Measurements from ENCODE around the gene USP48. TPM values are rescaled to one million over a fixed set of nuclear protein-coding genes. Genes with fewer than 3 reads are reported as not detected.
"Not testable (repeated sequence)": the region's sequence is repeated elsewhere in the genome, so short reads cannot be mapped to it uniquely, and the experiment has no call there.

Gene USP48
- total RNA-seq, 3 donors from 2014 or later, result 56.0 to 86.9 (median 74.7) TPM

DNA sequence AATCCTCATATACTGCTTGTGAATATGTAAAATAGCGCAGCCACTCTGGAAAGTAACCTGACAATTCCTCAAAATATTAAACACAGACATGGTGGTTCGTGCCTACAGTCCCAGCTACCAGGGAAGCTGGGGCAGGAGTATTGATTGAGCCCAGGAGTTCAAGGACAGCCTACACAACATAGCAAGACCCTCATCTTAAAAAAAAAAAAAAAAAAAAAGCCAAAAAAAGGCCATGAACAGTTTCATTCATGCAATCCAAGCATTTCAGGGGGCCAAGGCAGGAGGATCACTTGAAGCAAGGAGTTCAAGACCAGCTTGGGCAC, 4.6 kb downstream of the USP48 start:
- intact Hi-C loops (cut with DNase I; ENCODE audit: low total_unique reads), result no loop called here

GRCh38 chr1:21776925-21777324, 6.0 kb downstream of the USP48 start:
- H3K27me3 ChIP-seq; H3K9me3 ChIP-seq; intact Hi-C loops (cut with DNase I; ENCODE audit: low total_unique reads); DNase-seq (ENCODE audit: low spot score in 2 of 2); H3K27ac ChIP-seq; H3K4me3 ChIP-seq; H3K4me1 ChIP-seq; H3K36me3 ChIP-seq: not testable (repeated sequence)

More for the DNA sequence above, 4.6 kb downstream of the USP48 start:
- TF ChIP-seq POLR2A (IDR thresholded peaks at IDR 0.05) (no peak), POLR2AphosphoS5 (IDR thresholded peaks at IDR 0.05) (no peak)
- TF ChIP-seq, protein P1, sequence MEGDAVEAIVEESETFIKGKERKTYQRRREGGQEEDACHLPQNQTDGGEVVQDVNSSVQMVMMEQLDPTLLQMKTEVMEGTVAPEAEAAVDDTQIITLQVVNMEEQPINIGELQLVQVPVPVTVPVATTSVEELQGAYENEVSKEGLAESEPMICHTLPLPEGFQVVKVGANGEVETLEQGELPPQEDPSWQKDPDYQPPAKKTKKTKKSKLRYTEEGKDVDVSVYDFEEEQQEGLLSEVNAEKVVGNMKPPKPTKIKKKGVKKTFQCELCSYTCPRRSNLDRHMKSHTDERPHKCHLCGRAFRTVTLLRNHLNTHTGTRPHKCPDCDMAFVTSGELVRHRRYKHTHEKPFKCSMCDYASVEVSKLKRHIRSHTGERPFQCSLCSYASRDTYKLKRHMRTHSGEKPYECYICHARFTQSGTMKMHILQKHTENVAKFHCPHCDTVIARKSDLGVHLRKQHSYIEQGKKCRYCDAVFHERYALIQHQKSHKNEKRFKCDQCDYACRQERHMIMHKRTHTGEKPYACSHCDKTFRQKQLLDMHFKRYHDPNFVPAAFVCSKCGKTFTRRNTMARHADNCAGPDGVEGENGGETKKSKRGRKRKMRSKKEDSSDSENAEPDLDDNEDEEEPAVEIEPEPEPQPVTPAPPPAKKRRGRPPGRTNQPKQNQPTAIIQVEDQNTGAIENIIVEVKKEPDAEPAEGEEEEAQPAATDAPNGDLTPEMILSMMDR (IDR thresholded peaks at IDR 0.05), result no peak
- Histone ChIP-seq H3K4me3 (no peak overlapping the region), H3K4me1 (no peaks in the 10 kb centered on the region), H3K36me3 (no peaks in the 10 kb centered on the region), H3K27ac (no peak overlapping the region), H3K27me3 (no peaks in the 10 kb centered on the region), H3K9me3 (no peaks in the 10 kb centered on the region)
- DNase-seq (ENCODE audit: low spot score in 2 of 2), result no peak

DNA sequence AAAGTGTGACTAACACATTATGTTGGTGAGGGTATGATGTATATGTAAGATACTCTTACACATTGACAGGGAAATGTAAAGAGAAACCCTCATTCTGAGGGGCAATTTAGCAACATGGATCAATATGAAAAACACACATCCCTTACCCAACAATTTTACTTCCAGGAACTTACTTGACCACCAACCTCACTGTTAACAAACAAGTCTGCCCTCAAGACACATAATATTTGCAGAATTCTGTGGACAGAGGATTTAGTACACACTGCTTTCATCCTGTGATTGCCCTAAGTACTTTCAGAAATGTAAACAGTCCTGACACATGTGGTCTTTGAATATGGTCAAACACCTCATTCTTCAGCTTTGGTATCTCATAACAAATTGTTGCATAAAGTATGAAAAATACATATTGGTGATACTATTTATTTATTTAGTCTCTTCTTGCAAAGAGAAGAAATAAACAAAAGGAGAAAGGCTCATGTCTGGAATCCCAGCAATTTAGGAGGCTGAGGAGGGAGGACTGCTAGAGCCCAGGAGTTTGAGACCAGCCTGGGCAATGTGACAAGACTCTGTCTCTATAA, 6.9 kb downstream of the USP48 start:
- no peaks in the 10 kb centered on the region for H3K4me1 ChIP-seq
- no peak overlapping the region for H3K4me3 ChIP-seq
- intact Hi-C loops (cut with DNase I; ENCODE audit: low total_unique reads), result no loop called here
- TF ChIP-seq POLR2A (IDR thresholded peaks at IDR 0.05) (no peak), POLR2AphosphoS5 (IDR thresholded peaks at IDR 0.05) (no peak)
- TF ChIP-seq, protein P1 (IDR thresholded peaks at IDR 0.05), result no peak
- H3K27ac ChIP-seq, result peak overlapping the region; percentile 56 to 60
- no peaks in the 10 kb centered on the region for H3K27me3 ChIP-seq
- no peaks in the 10 kb centered on the region for H3K36me3 ChIP-seq
- no peak for DNase-seq (ENCODE audit: low spot score in 2 of 2)
- no peaks in the 10 kb centered on the region for H3K9me3 ChIP-seq

DNA sequence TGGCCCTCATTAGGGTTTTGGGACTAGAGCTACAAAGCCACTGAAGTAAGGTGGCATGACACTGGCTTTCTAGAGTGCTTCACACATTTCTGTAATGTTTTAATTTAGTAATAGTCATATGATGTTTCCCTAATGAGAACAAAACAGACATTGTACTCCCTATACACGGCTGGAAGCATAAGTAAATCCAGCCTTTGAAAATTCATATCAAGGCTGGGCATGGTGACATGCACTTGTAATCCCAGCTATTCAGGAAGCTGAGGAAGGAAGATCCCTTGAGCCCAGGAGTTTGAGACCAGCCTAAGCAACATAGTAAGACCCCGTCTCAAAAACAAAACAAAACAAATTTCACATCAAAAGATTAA, 7.4 kb downstream of the USP48 start:
- H3K4me1 ChIP-seq, result no peaks in the 10 kb centered on the region
- no peak overlapping the region for H3K4me3 ChIP-seq
- H3K36me3 ChIP-seq, result no peaks in the 10 kb centered on the region
- H3K27me3 ChIP-seq, result no peaks in the 10 kb centered on the region
- no peak for DNase-seq (ENCODE audit: low spot score in 2 of 2)
- H3K27ac ChIP-seq, result peak overlapping the region; percentile 56 to 60
- TF ChIP-seq, protein P1 (IDR thresholded peaks at IDR 0.05), result no peak
- no peak for TF ChIP-seq POLR2AphosphoS5 (IDR thresholded peaks at IDR 0.05)
- intact Hi-C loops (cut with DNase I; ENCODE audit: low total_unique reads), result no loop called here
- no peaks in the 10 kb centered on the region for H3K9me3 ChIP-seq

- H3K27ac ChIP-seq, result peak overlapping the region; percentile 56 to 60
- no peaks in the 10 kb centered on the region for H3K36me3 ChIP-seq
- no peaks in the 10 kb centered on the region for H3K4me1 ChIP-seq
- no peak for DNase-seq (ENCODE audit: low spot score in 2 of 2)
- TF ChIP-seq POLR2A (IDR thresholded peaks at IDR 0.05), result no peak
- no peak for TF ChIP-seq POLR2AphosphoS5 (IDR thresholded peaks at IDR 0.05)
- H3K4me3 ChIP-seq, result no peak overlapping the region
- H3K27me3 ChIP-seq, result no peaks in the 10 kb centered on the region
- no peaks in the 10 kb centered on the region for H3K9me3 ChIP-seq
- intact Hi-C loops (cut with DNase I; ENCODE audit: low total_unique reads), result no loop called here
Measured at GRCh38 chr1:21774835-21775549, 8.0 kb downstream of the USP48 start.

DNA sequence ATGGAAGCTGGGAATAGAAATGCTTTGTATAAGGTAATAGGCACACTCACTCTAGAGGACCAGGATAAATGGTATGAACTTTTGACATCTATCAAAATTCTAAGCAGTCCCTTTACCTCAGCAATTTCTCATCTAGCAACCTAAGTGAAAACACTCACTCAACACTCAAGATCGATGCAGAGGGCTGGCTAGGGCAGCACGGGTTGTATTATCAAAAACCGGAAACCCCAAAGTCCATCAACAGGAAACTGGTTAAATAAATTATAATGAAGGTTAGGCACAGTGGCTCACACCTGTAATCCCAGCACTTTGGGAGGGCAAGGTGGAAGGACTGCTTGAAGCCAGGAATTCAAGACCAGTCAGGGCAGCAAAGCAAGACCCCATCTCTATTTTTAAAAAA, 9.4 kb downstream of the USP48 start:
- TF ChIP-seq, protein P1 (IDR thresholded peaks at IDR 0.05), result no peak
- TF ChIP-seq POLR2AphosphoS5 (IDR thresholded peaks at IDR 0.05) (no peak), POLR2A (IDR thresholded peaks at IDR 0.05) (no peak)
- no peaks in the 10 kb centered on the region for H3K9me3 ChIP-seq
- H3K4me1 ChIP-seq, result no peaks in the 10 kb centered on the region
- H3K4me3 ChIP-seq, result no peak overlapping the region
- no peaks in the 10 kb centered on the region for H3K36me3 ChIP-seq
- intact Hi-C loops (cut with DNase I; ENCODE audit: low total_unique reads), result no loop called here
- no peak for DNase-seq (ENCODE audit: low spot score in 2 of 2)
- H3K27ac ChIP-seq, result peak overlapping the region in 1 of 2 donors; percentile 21
- H3K27me3 ChIP-seq, result no peaks in the 10 kb centered on the region

DNA sequence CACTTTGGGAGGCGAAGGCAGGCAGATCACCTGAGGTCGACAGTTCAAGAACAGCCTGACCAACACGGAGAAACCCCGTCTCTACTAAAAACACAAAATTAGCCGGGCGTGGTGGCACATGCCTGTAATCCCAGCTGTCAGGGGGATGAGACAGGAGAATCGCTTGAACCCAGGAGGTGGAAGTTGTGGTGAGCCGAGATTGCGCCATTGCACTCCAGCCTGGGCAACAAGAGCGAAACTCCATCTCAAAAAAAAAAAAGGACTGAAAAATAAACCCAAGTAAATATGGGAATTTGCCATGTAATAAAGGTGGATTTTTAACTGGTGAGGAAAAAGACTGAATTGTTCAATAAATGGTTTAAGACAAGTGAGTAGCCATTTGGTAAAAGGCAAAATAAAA, 11.3 kb downstream of the USP48 start:
- H3K27me3 ChIP-seq; H3K4me3 ChIP-seq; H3K36me3 ChIP-seq; H3K9me3 ChIP-seq; intact Hi-C loops (cut with DNase I; ENCODE audit: low total_unique reads); H3K4me1 ChIP-seq; H3K27ac ChIP-seq; DNase-seq (ENCODE audit: low spot score in 2 of 2): not testable (repeated sequence)

GRCh38 chr1:21770602-21771001, 12.3 kb downstream of the USP48 start:
- H3K4me3 ChIP-seq; H3K27me3 ChIP-seq; H3K4me1 ChIP-seq; H3K36me3 ChIP-seq; H3K27ac ChIP-seq; DNase-seq (ENCODE audit: low spot score in 2 of 2); intact Hi-C loops (cut with DNase I; ENCODE audit: low total_unique reads); H3K9me3 ChIP-seq: not testable (repeated sequence)

Data from breast epithelium (tissue), 4 donors.